Measurements from ENCODE around the gene SEMA3D. TPM values are rescaled to one million over a fixed set of nuclear protein-coding genes. Genes with fewer than 3 reads are reported as not detected.
"Not testable (repeated sequence)": the region's sequence is repeated elsewhere in the genome, so short reads cannot be mapped to it uniquely, and the experiment has no call there.

The SEMA3D gene
- total RNA-seq, 1 donor from 2014 or later, result not detected

GRCh38 chr7:84999450-84999849, 187.4 kb downstream of the SEMA3D start:
- intact Hi-C loops (cut with micrococcal nuclease), result no loop called here

GRCh38 chr7:84998665-84999064, 188.2 kb downstream of the SEMA3D start:
- intact Hi-C loops (cut with micrococcal nuclease), result no loop called here

- intact Hi-C loops (cut with micrococcal nuclease), result no loop called here
Observed at GRCh38 chr7:84997626-84998025, 189.2 kb downstream of the SEMA3D start.

GRCh38 chr7:84992954-84993353, 193.9 kb downstream of the SEMA3D start:
- intact Hi-C loops (cut with micrococcal nuclease), result not testable (repeated sequence)

GRCh38 chr7:84985073-84985784, 201.6 kb downstream of the SEMA3D start:
- intact Hi-C loops (cut with micrococcal nuclease), result no loop called here

- intact Hi-C loops (cut with micrococcal nuclease), result no loop called here
Observed at GRCh38 chr7:84982199-84982598, 204.7 kb downstream of the SEMA3D start.

- intact Hi-C loops (cut with micrococcal nuclease), result no loop called here
Observed at GRCh38 chr7:84981055-84981976, 205.5 kb downstream of the SEMA3D start.

GRCh38 chr7:84975586-84976185, 211.2 kb downstream of the SEMA3D start:
- intact Hi-C loops (cut with micrococcal nuclease), result no loop called here

- intact Hi-C loops (cut with micrococcal nuclease), result no loop called here
Observed at GRCh38 chr7:84971360-84971759, 215.5 kb downstream of the SEMA3D start.

- intact Hi-C loops (cut with micrococcal nuclease), result no loop called here
Observed at GRCh38 chr7:84970670-84971069, 216.2 kb downstream of the SEMA3D start.

GRCh38 chr7:84953234-84953633, 233.6 kb downstream of the SEMA3D start:
- intact Hi-C loops (cut with micrococcal nuclease), result no loop called here

- intact Hi-C loops (cut with micrococcal nuclease), result no loop called here
Observed at GRCh38 chr7:84950836-84951235, 236.0 kb downstream of the SEMA3D start.

- intact Hi-C loops (cut with micrococcal nuclease), result no loop called here
Observed at GRCh38 chr7:84949501-84949900, 237.4 kb downstream of the SEMA3D start.

GRCh38 chr7:84949067-84949466, 237.8 kb downstream of the SEMA3D start:
- intact Hi-C loops (cut with micrococcal nuclease), result no loop called here

- intact Hi-C loops (cut with micrococcal nuclease), result no loop called here
Observed at GRCh38 chr7:84948634-84949033, 238.2 kb downstream of the SEMA3D start.

- intact Hi-C loops (cut with micrococcal nuclease), result no loop called here
Observed at GRCh38 chr7:84946549-84946948, 240.3 kb downstream of the SEMA3D start.
